Esophagus muscularis mucosa (tissue), 4 donors: ENCODE measurements around the gene SH3BP2. TPM values are rescaled to one million over a fixed set of nuclear protein-coding genes. Genes with fewer than 3 reads are reported as not detected.

Experiments used
- DNase-seq: peaks from one replicate; pipeline ENCODE4 v3.0.0-alpha.2; 2017; ENCODE audit errors: extremely low spot score
- H3K27ac ChIP-seq, 4 donors: fragments of 200-600 bp; sonication (generic); replicated peaks in 1 of 4; 1 replicate in 3 of 4; 2 replicates in 1 of 4; pipeline ENCODE4 v1.5.1; 2016 to 2019; ENCODE audit warnings: mild to moderate bottlenecking in 1 of 4
- H3K27me3 ChIP-seq, 4 donors: fragments of 200-600 bp; sonication (generic); one replicate each; pipeline versions ENCODE4 v1.5.1 to v1.6.0; 2016 to 2019
- H3K36me3 ChIP-seq, 4 donors: fragments of 200-600 bp; sonication (generic); one replicate each; pipeline ENCODE4 v1.5.1; 2016 to 2019
- H3K4me1 ChIP-seq, 4 donors: fragments of 200-600 bp; sonication (generic); one replicate each; pipeline ENCODE4 v1.5.1; 2016 to 2019
- H3K4me3 ChIP-seq, 4 donors: fragments of 200-600 bp; sonication (generic); 1 replicate in 2 of 4; 2 replicates in 2 of 4; pipeline ENCODE4 v1.5.1; 2016 to 2019; ENCODE audit warnings: mild to moderate bottlenecking in 4 of 4, moderate library complexity in 1 of 4
- H3K9me3 ChIP-seq, 4 donors: fragments of 200-600 bp; sonication (generic); 1 replicate in 3 of 4; 2 replicates in 1 of 4; pipeline ENCODE4 v1.5.1; 2016 to 2019
- CTCF ChIP-seq, 3 experiments: fragments of 200-600 bp in 2 of 3; fragments of 450-650 bp in 1 of 3; sonication (generic) in 2 of 3; IDR thresholded peaks; one replicate each; pipeline ENCODE4 v1.5.1; 2017 to 2019; ENCODE audit warnings: antibody characterized with exemption in 3 of 3, mild to moderate bottlenecking in 2 of 3, moderate library complexity in 1 of 3
- EP300 ChIP-seq: sonication (generic); formaldehyde crosslinking; IDR thresholded peaks from one replicate; pipeline ENCODE4 v1.6.1; 2017; ENCODE audit warnings: antibody characterized with exemption
- POLR2A ChIP-seq: fragments of 450-650 bp; IDR thresholded peaks from one replicate; pipeline ENCODE4 v1.6.1; 2017; ENCODE audit warnings: antibody characterized with exemption, moderate library complexity, mild to moderate bottlenecking, low read depth
- POLR2AphosphoS5 ChIP-seq, 2 donors: sonication (generic); formaldehyde crosslinking; IDR thresholded peaks; one replicate each; pipeline ENCODE4 v1.6.1; 2017; ENCODE audit warnings: antibody characterized with exemption in 2 of 2
- WGBS: methylation state at CpG from one replicate; pipeline ENCODE4 v1.1.5; 2018; 5-methylcytosine and 5-hydroxymethylcytosine counted together
- intact Hi-C: fragments of 100-400 bp; cut with DNase I; formaldehyde crosslinking; loops from one replicate; pipeline ENCODE4 v1.15.1; 2023
- total RNA-seq, 4 donors: library from RNA; depleted of rRNA; stranded (reverse); fragments of >200 nt; gene quantifications; one replicate each; pipeline versions ENCODE4 v1.1.0 to v1.2.1, GENCODE V29; 2016

SH3BP2 gene
- total RNA-seq, 4 donors from 2014 or later, result 25.2 to 34.5 (median 31.5) TPM

- H3K36me3 ChIP-seq, result peaks cover 30 to 69% (median 67%) of the 10 kb centered on the region in 4 donors
Measured at GRCh38 chr4:2745516-2745915, 47.4 kb upstream of the SH3BP2 start.

GRCh38 chr4:2745981-2746806, 46.7 kb upstream of the SH3BP2 start:
- no peak for TF ChIP-seq POLR2A
- no peak for TF ChIP-seq POLR2AphosphoS5 (IDR thresholded peaks at IDR 0.05)
- H3K4me3 ChIP-seq, result no peak overlapping the region
- no peak for DNase-seq
- H3K27ac ChIP-seq, result peak overlapping the region; percentile 6 to 51 (median 26)
- intact Hi-C loops, result no loop called here
- peaks cover 30 to 67% (median 65%) of the 10 kb centered on the region in 4 donors for H3K36me3 ChIP-seq
- no peaks in the 10 kb centered on the region for H3K9me3 ChIP-seq
- H3K4me1 ChIP-seq, result peaks cover 14 to 28% (median 26%) of the 10 kb centered on the region in 4 donors
- WGBS, result 71% methylated on average over 4 of the region's 21 CpGs
- H3K27me3 ChIP-seq, result no peaks in the 10 kb centered on the region

More at GRCh38 chr4:2745516-2745915, 47.4 kb upstream of the SH3BP2 start:
- intact Hi-C loops, result no loop called here
- Histone ChIP-seq H3K27ac (peak overlapping the region in 2 of 4 donors; percentile 2 to 51), H3K27me3 (no peaks in the 10 kb centered on the region), H3K4me3 (no peak overlapping the region), H3K4me1 (peaks cover 14 to 21% (median 20%) of the 10 kb centered on the region in 4 donors), H3K9me3 (no peaks in the 10 kb centered on the region)
- WGBS, result 88% methylated on average over 5 of the region's 5 CpGs
- TF ChIP-seq CTCF (IDR thresholded peaks at IDR 0.05) (no peak), POLR2A (no peak), POLR2AphosphoS5 (IDR thresholded peaks at IDR 0.05) (no peak), EP300 (no peak)
- DNase-seq, result no peak

GRCh38 chr4:2746891-2747695, 45.8 kb upstream of the SH3BP2 start:
- no peak for DNase-seq
- peaks cover 20 to 37% (median 33%) of the 10 kb centered on the region in 4 donors for H3K4me1 ChIP-seq
- H3K9me3 ChIP-seq, result no peaks in the 10 kb centered on the region
- 85% methylated on average over 5 of the region's 16 CpGs for WGBS
- peak overlapping the region; percentile 6 to 45 (median 26) for H3K27ac ChIP-seq
- no peaks in the 10 kb centered on the region for H3K27me3 ChIP-seq
- peaks cover 30 to 58% (median 57%) of the 10 kb centered on the region in 4 donors for H3K36me3 ChIP-seq
- intact Hi-C loops, result no loop called here
- TF ChIP-seq POLR2AphosphoS5 (IDR thresholded peaks at IDR 0.05) (no peak), EP300 (no peak), POLR2A (no peak), CTCF (IDR thresholded peaks at IDR 0.05) (no peak)
- no peak overlapping the region for H3K4me3 ChIP-seq

GRCh38 chr4:2750719-2751605, 41.9 kb upstream of the SH3BP2 start:
- H3K4me3 ChIP-seq, result no peak overlapping the region
- peaks cover 0 to 2% (median 0%) of the 10 kb centered on the region in 4 donors for H3K27me3 ChIP-seq
- 69% methylated on average over 18 of the region's 19 CpGs for WGBS
- peaks cover 12 to 32% (median 26%) of the 10 kb centered on the region in 4 donors for H3K36me3 ChIP-seq
- intact Hi-C loops, result no loop called here
- no peaks in the 10 kb centered on the region for H3K9me3 ChIP-seq
- peak overlapping the region in 2 of 4 donors; percentile 2 to 39 for H3K27ac ChIP-seq
- peaks cover 32 to 54% (median 51%) of the 10 kb centered on the region in 4 donors for H3K4me1 ChIP-seq
- no peak for TF ChIP-seq POLR2A
- TF ChIP-seq POLR2AphosphoS5 (IDR thresholded peaks at IDR 0.05), result no peak
- TF ChIP-seq CTCF (IDR thresholded peaks at IDR 0.05), result no peak
- no peak for TF ChIP-seq EP300
- no peak for DNase-seq
